ENCODE measurements around the gene TMEM52. TPM values are rescaled to one million over a fixed set of nuclear protein-coding genes. Genes with fewer than 3 reads are reported as not detected.

Gene TMEM52
- total and polyA plus RNA-seq, 2 of the 13 experiments (the other 11 are each of a cell fraction or from before 2014, with no cell fraction given) = 13.2 to 18.7 TPM

- peak; percentile 11; the same call in 1 of the 2 replicates for TF ChIP-seq FOSL2 (CRISPR knock-in tag; IDR thresholded peaks at IDR 0.05)
- TF ChIP-seq ZNF234 (CRISPR knock-in tag; conservative IDR thresholded peaks at IDR 0.05) = 0 out of 2 replicates have a peak, but pooled peaks have one; percentile 65
- no peak; the same call in 1 of the 2 replicates for TF ChIP-seq ZNF225 (CRISPR knock-in tag; IDR thresholded peaks at IDR 0.05)
- 0 out of 2 replicates have a peak, but pooled peaks have one; percentile 22 for TF ChIP-seq ZNF256 (CRISPR knock-in tag; conservative IDR thresholded peaks at IDR 0.05)
- TF ChIP-seq ZMYM2 (CRISPR knock-in tag; IDR thresholded peaks at IDR 0.05) = no peak
- TF ChIP-seq HNF4G (IDR thresholded peaks at IDR 0.05; ENCODE audit: borderline replicate concordance, low read depth, low read length) = no peak
- TF ChIP-seq HNF4G (CRISPR knock-in tag; IDR thresholded peaks at IDR 0.05; ENCODE audit: borderline replicate concordance, low read depth) = no peak
- TF ChIP-seq EEA1 (CRISPR knock-in tag; IDR thresholded peaks at IDR 0.05; ENCODE audit: borderline replicate concordance) = 0 out of 2 replicates have a peak, but pooled peaks have one; percentile 26
- peak; percentile 32 for TF ChIP-seq AGO1 (IDR thresholded peaks at IDR 0.05; ENCODE audit: low read depth, low read length, poor library complexity, severe bottlenecking)
- no peak for TF ChIP-seq ARNT2 (CRISPR knock-in tag; IDR thresholded peaks at IDR 0.05; ENCODE audit: low read depth)
- no peak; the same call in 1 of the 2 replicates for TF ChIP-seq NFAT5 (CRISPR knock-in tag; IDR thresholded peaks at IDR 0.05)
- TF ChIP-seq ARID2 (CRISPR knock-in tag; IDR thresholded peaks at IDR 0.05; ENCODE audit: borderline replicate concordance) = 0 out of 2 replicates have a peak, but pooled peaks have one; percentile 29
- TF ChIP-seq XRCC5 (optimal IDR thresholded peaks at IDR 0.05; ENCODE audit: low read length) = no peak
- no peak for TF ChIP-seq WIZ (CRISPR knock-in tag; IDR thresholded peaks at IDR 0.05)
- TF ChIP-seq ZNF687 (CRISPR knock-in tag; IDR thresholded peaks at IDR 0.05) = peak; percentile 94
- TF ChIP-seq ZNF670 (CRISPR knock-in tag; IDR thresholded peaks at IDR 0.05; ENCODE audit: borderline replicate concordance) = 0 out of 2 replicates have a peak, but pooled peaks have one; percentile 33
- 0 out of 2 replicates have a peak, but pooled peaks have one; percentile 58 for TF ChIP-seq ZNF138 (CRISPR knock-in tag; IDR thresholded peaks at IDR 0.05; ENCODE audit: low read depth)
- TF ChIP-seq ZNF274 (CRISPR knock-in tag; IDR thresholded peaks at IDR 0.05) = 0 out of 2 replicates have a peak, but pooled peaks have one; percentile 56
- TF ChIP-seq ZNF674 (CRISPR knock-in tag; IDR thresholded peaks at IDR 0.05; ENCODE audit: low read depth) = no peak
- TF ChIP-seq KDM5B (CRISPR knock-in tag; IDR thresholded peaks at IDR 0.05; ENCODE audit: borderline replicate concordance) = no peak
Measured at GRCh38 chr1:1920608-1921458, 1.8 kb upstream of the TMEM52 start (continued).
